ENCODE results near the gene MLH3.

- TF ChIP-seq CTCF (IDR thresholded peaks at IDR 0.05) (no peak), POLR2AphosphoS5 (IDR thresholded peaks at IDR 0.05) (no peak)
Observed at GRCh38 chr14:75098212-75098611, 46.9 kb upstream of the MLH3 start.
